ENCODE results near the gene MMRN2.
"Not testable (repeated sequence)": the region's sequence is repeated elsewhere in the genome, so short reads cannot be mapped to it uniquely, and the experiment has no call there.

The MMRN2 gene

GRCh38 chr10:86953747-86954680 lies 3.4 kb downstream of the MMRN2 start:
- Histone ChIP-seq H3K9ac (no peak overlapping the region), H3K36me3 (ENCODE audit: control insufficient read depth, insufficient read depth, low read length) (no peaks in the 10 kb centered on the region), H3K27me3 (ENCODE audit: control insufficient read depth, insufficient read depth, low read length) (no peaks in the 10 kb centered on the region), H2AFZ (no peak overlapping the region), H3K4me1 (no peaks in the 10 kb centered on the region), H3K4me3 (ENCODE audit: low read depth, low read length) (no peak overlapping the region), H3K9me3 (ENCODE audit: control insufficient read depth, low read length) (no peaks in the 10 kb centered on the region), H3K4me2 (ENCODE audit: low read length) (no peak overlapping the region), H3K79me2 (no peaks in the 10 kb centered on the region), H3K27ac (peak overlapping the region; percentile 51)
- TF ChIP-seq, protein P1, sequence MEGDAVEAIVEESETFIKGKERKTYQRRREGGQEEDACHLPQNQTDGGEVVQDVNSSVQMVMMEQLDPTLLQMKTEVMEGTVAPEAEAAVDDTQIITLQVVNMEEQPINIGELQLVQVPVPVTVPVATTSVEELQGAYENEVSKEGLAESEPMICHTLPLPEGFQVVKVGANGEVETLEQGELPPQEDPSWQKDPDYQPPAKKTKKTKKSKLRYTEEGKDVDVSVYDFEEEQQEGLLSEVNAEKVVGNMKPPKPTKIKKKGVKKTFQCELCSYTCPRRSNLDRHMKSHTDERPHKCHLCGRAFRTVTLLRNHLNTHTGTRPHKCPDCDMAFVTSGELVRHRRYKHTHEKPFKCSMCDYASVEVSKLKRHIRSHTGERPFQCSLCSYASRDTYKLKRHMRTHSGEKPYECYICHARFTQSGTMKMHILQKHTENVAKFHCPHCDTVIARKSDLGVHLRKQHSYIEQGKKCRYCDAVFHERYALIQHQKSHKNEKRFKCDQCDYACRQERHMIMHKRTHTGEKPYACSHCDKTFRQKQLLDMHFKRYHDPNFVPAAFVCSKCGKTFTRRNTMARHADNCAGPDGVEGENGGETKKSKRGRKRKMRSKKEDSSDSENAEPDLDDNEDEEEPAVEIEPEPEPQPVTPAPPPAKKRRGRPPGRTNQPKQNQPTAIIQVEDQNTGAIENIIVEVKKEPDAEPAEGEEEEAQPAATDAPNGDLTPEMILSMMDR (IDR thresholded peaks at IDR 0.05), result no peak

GRCh38 chr10:86952697-86953096 lies 4.7 kb downstream of the MMRN2 start:
- H3K9me3 ChIP-seq (ENCODE audit: control insufficient read depth, low read length); H3K27me3 ChIP-seq (ENCODE audit: control insufficient read depth, insufficient read depth, low read length); H3K4me3 ChIP-seq (ENCODE audit: low read depth, low read length); H3K4me1 ChIP-seq; H3K36me3 ChIP-seq (ENCODE audit: control insufficient read depth, insufficient read depth, low read length); H3K9ac ChIP-seq; H3K27ac ChIP-seq; H2AFZ ChIP-seq; H3K4me2 ChIP-seq (ENCODE audit: low read length); H3K79me2 ChIP-seq: not testable (repeated sequence)

- no peaks in the 10 kb centered on the region for H3K4me1 ChIP-seq
- H3K79me2 ChIP-seq, result no peaks in the 10 kb centered on the region
- no peaks in the 10 kb centered on the region for H3K27me3 ChIP-seq (ENCODE audit: control insufficient read depth, insufficient read depth, low read length)
- TF ChIP-seq, protein P1 (IDR thresholded peaks at IDR 0.05), result no peak
- H3K27ac ChIP-seq, result no peak overlapping the region
- no peak overlapping the region for H2AFZ ChIP-seq
- no peak overlapping the region for H3K4me3 ChIP-seq (ENCODE audit: low read depth, low read length)
- no peaks in the 10 kb centered on the region for H3K9me3 ChIP-seq (ENCODE audit: control insufficient read depth, low read length)
- H3K36me3 ChIP-seq (ENCODE audit: control insufficient read depth, insufficient read depth, low read length), result no peaks in the 10 kb centered on the region
- H3K4me2 ChIP-seq (ENCODE audit: low read length), result no peak overlapping the region
- H3K9ac ChIP-seq, result no peak overlapping the region
Observed at GRCh38 chr10:86952106-86952505, 5.3 kb downstream of the MMRN2 start.

- H3K9ac ChIP-seq, result no peak overlapping the region
- no peaks in the 10 kb centered on the region for H3K4me1 ChIP-seq
Observed at GRCh38 chr10:86951184-86951761, 6.1 kb downstream of the MMRN2 start.

DNA sequence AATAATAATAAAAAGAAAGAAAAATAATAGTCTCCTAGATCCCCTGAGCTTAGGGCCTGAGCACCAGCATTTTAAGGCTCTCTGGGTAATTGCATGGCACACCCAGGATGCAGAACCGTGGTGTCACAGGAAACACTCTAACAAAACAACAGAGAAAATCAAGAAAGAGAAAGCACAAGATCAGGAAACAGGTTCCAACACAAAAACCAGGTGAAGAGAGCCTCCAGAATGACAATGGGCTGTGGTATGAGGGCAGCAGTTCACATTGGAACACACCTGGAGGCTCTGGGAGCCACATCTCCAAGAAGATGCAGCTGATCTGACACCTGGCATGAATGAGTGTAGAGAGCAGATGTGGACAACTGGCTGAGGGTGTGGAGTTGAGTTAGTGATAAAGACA lies 7.1 kb downstream of the MMRN2 start:
- Histone ChIP-seq H3K4me3 (ENCODE audit: low read depth, low read length) (no peak overlapping the region), H2AFZ (no peak overlapping the region)

More at GRCh38 chr10:86951184-86951761, 6.1 kb downstream of the MMRN2 start:
- no peak overlapping the region for H3K4me3 ChIP-seq (ENCODE audit: low read depth, low read length)
- H3K27ac ChIP-seq, result no peak overlapping the region
- no peaks in the 10 kb centered on the region for H3K36me3 ChIP-seq (ENCODE audit: control insufficient read depth, insufficient read depth, low read length)
- TF ChIP-seq, protein P1 (IDR thresholded peaks at IDR 0.05), result no peak
- H3K27me3 ChIP-seq (ENCODE audit: control insufficient read depth, insufficient read depth, low read length), result no peaks in the 10 kb centered on the region
- no peaks in the 10 kb centered on the region for H3K9me3 ChIP-seq (ENCODE audit: control insufficient read depth, low read length)
- no peaks in the 10 kb centered on the region for H3K79me2 ChIP-seq
- H3K4me2 ChIP-seq (ENCODE audit: low read length), result no peak overlapping the region
- no peak overlapping the region for H2AFZ ChIP-seq

DNA sequence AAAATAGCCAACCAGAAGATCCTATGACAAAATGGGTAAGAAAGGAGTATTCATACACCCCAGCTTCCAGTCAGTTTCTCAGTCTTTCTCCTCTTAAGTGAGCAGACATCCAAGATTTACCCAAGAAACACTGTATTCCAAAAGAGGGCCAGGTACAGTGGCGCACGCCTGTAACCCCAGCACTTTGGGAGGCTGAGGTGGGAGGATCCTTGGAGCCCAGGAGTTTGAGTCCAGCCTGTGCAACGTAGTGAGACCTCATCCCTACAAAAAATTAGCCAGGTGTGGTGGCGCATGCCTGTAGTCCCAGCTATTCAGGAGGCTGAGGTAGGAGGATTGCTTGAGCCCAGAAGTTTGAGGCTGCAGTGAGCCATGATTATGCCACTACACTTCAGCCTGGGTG lies 9.6 kb downstream of the MMRN2 start:
- H3K4me3 ChIP-seq (ENCODE audit: low read depth, low read length); H3K79me2 ChIP-seq; H3K4me2 ChIP-seq (ENCODE audit: low read length); H3K4me1 ChIP-seq; H3K27ac ChIP-seq; H3K27me3 ChIP-seq (ENCODE audit: control insufficient read depth, insufficient read depth, low read length); H3K9ac ChIP-seq; H3K9me3 ChIP-seq (ENCODE audit: control insufficient read depth, low read length); H2AFZ ChIP-seq; H3K36me3 ChIP-seq (ENCODE audit: control insufficient read depth, insufficient read depth, low read length): not testable (repeated sequence)

More for the DNA sequence above, 7.1 kb downstream of the MMRN2 start:
- no peaks in the 10 kb centered on the region for H3K9me3 ChIP-seq (ENCODE audit: control insufficient read depth, low read length)
- no peak overlapping the region for H3K4me2 ChIP-seq (ENCODE audit: low read length)
- no peaks in the 10 kb centered on the region for H3K79me2 ChIP-seq
- TF ChIP-seq, protein P1 (IDR thresholded peaks at IDR 0.05), result no peak
- H3K9ac ChIP-seq, result no peak overlapping the region
- no peaks in the 10 kb centered on the region for H3K27me3 ChIP-seq (ENCODE audit: control insufficient read depth, insufficient read depth, low read length)
- no peaks in the 10 kb centered on the region for H3K4me1 ChIP-seq
- H3K27ac ChIP-seq, result no peak overlapping the region
- H3K36me3 ChIP-seq (ENCODE audit: control insufficient read depth, insufficient read depth, low read length), result no peaks in the 10 kb centered on the region
